Measurements from ENCODE around the gene RAB8B. TPM values are rescaled to one million over a fixed set of nuclear protein-coding genes. Genes with fewer than 3 reads are reported as not detected.

Gene RAB8B
- total and polyA plus RNA-seq, 11 donors, result 2.5 to 32.6 (median 8.1) TPM

GRCh38 chr15:63221346-63221745 lies 31.9 kb downstream of the RAB8B start:
- no peaks in the 10 kb centered on the region for H3K9me3 ChIP-seq
- WGBS, 4 donors, result 21 to 56% (median 29%) methylated on average over 3 of the region's 3 CpGs
- peaks cover 0 to 24% (median 0%) of the 10 kb centered on the region in 9 donors for H3K36me3 ChIP-seq
- intact Hi-C loops (cut with DNase I), result no loop called here
- no peak overlapping the region for H3K4me3 ChIP-seq
- TF ChIP-seq POLR2A (IDR thresholded peaks at IDR 0.05), result no peak
- no peak for TF ChIP-seq CTCF (IDR thresholded peaks at IDR 0.05)
- ATAC-seq (peak; percentile 70 to 90 (median 76)), DNase-seq (peak in 4 of 5 donors; percentile 43 to 60 (median 49))
- H3K27me3 ChIP-seq, result no peaks in the 10 kb centered on the region
- H3K27ac ChIP-seq, result peak overlapping the region in 4 of 12 donors; percentile 11 to 77 (median 34)
- peaks cover 4 to 76% (median 28%) of the 10 kb centered on the region in 12 donors for H3K4me1 ChIP-seq

GRCh38 chr15:63223463-63223862 lies 34.1 kb downstream of the RAB8B start:
- Histone ChIP-seq H3K9me3 (no peaks in the 10 kb centered on the region), H3K4me3 (no peak overlapping the region), H3K36me3 (peaks cover 0 to 24% (median 0%) of the 10 kb centered on the region in 9 donors), H3K27ac (no peak overlapping the region), H3K4me1 (peaks cover 4 to 83% (median 22%) of the 10 kb centered on the region in 12 donors), H3K27me3 (no peaks in the 10 kb centered on the region)
- TF ChIP-seq CTCF (IDR thresholded peaks at IDR 0.05) (no peak), POLR2A (IDR thresholded peaks at IDR 0.05) (no peak)
- intact Hi-C loops (cut with DNase I), result no loop called here
- 73 to 78% (median 76%) methylated on average over 6 of the region's 6 CpGs for WGBS, 4 donors
- DNase-seq (no peak), ATAC-seq (no peak)

- ATAC-seq (no peak), DNase-seq (no peak)
- no peak overlapping the region for H3K4me3 ChIP-seq
- H3K9me3 ChIP-seq, result no peaks in the 10 kb centered on the region
- peaks cover 0 to 21% (median 0%) of the 10 kb centered on the region in 9 donors for H3K36me3 ChIP-seq
- TF ChIP-seq POLR2A (IDR thresholded peaks at IDR 0.05) (no peak), CTCF (IDR thresholded peaks at IDR 0.05) (no peak)
- 94 to 97% (median 95%) methylated on average over 3 of the region's 3 CpGs for WGBS, 4 donors
- intact Hi-C loops (cut with DNase I), result no loop called here
- peaks cover 4 to 69% (median 17%) of the 10 kb centered on the region in 12 donors for H3K4me1 ChIP-seq
- peak overlapping the region in 1 of 12 donors; percentile 11 for H3K27ac ChIP-seq
- H3K27me3 ChIP-seq, result no peaks in the 10 kb centered on the region
These were observed 36.0 kb downstream of the RAB8B start for GRCh38 chr15:63225381-63225780.

GRCh38 chr15:63226155-63226883 lies 36.9 kb downstream of the RAB8B start:
- intact Hi-C loops (cut with DNase I), result no loop called here
- 88 to 95% (median 91%) methylated on average over 6 of the region's 6 CpGs for WGBS, 4 donors

More at GRCh38 chr15:63226155-63226883, 36.9 kb downstream of the RAB8B start:
- Histone ChIP-seq H3K27ac (peak overlapping the region in 1 of 12 donors; percentile 47), H3K27me3 (no peaks in the 10 kb centered on the region), H3K4me1 (peaks cover 0 to 68% (median 9%) of the 10 kb centered on the region in 12 donors), H3K36me3 (peaks cover 0 to 21% (median 0%) of the 10 kb centered on the region in 9 donors), H3K9me3 (no peaks in the 10 kb centered on the region), H3K4me3 (peak overlapping the region in 1 of 12 donors; percentile 4)
- TF ChIP-seq POLR2A (IDR thresholded peaks at IDR 0.05) (no peak), CTCF (IDR thresholded peaks at IDR 0.05) (no peak)
- DNase-seq (no peak), ATAC-seq (no peak)

Measured in heart left ventricle (tissue), 16 donors.